ENCODE data around the gene PLSCR3.

The PLSCR3 gene

GRCh38 chr17:7432296-7432695 is 38.0 kb upstream of the PLSCR3 start:
- no peak for TF ChIP-seq CTCF (IDR thresholded peaks at IDR 0.05; ENCODE audit: extremely low read depth, missing control alignments)
- no peak for DNase-seq (ENCODE audit: low spot score)

DNA sequence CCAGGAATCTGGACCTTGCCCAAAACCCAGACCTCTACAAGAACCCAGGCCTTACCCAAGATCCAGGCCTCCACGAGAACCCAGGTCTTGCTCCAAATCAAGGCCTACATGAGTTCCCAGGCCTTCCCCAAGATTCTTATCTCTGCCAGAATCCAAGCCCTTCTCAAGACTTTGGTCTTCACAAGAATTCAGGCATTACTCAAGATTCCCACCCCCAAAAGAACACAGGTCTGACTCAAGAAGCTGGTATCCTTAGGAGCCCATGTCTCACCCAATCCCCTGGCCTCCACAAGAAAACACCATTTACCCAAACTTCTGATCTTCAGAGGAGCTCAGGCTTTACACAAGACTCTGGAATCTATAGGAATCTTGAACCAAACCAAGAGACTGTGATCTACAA is 36.9 kb upstream of the PLSCR3 start:
- TF ChIP-seq CTCF (IDR thresholded peaks at IDR 0.05; ENCODE audit: extremely low read depth, missing control alignments), result no peak
- no peak for DNase-seq (ENCODE audit: low spot score)

GRCh38 chr17:7429722-7430121 is 35.4 kb upstream of the PLSCR3 start:
- TF ChIP-seq CTCF (IDR thresholded peaks at IDR 0.05; ENCODE audit: extremely low read depth, missing control alignments), result no peak
- DNase-seq (ENCODE audit: low spot score), result no peak

DNA sequence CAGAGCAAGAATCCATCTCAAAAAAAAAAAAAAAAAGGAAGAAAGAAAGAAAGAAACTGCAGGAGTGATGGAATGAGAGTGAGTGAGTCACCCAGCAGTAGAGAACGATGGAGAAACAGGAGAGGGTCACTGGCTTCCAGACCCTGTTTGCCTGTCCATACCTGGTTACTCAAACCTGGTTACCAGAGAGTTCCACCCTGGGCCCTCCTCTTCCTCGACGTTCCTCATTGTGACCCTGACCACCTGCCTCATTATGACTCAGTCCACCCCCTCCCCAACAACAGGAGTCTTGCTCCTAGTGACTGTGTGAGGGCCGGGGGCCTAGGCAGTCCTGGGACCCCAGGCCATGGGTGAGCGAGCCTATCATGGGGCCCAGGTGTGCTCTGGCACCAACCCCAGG is 34.2 kb upstream of the PLSCR3 start, which contains the start of gene SPEM3:
SPEM3 (plus strand) TSS at position 301 of the 400 bp plus-strand sequence; CDS start at position 347, 46 bp downstream.
- no peak for DNase-seq (ENCODE audit: low spot score)
- no peak for TF ChIP-seq CTCF (IDR thresholded peaks at IDR 0.05; ENCODE audit: extremely low read depth, missing control alignments)

DNA sequence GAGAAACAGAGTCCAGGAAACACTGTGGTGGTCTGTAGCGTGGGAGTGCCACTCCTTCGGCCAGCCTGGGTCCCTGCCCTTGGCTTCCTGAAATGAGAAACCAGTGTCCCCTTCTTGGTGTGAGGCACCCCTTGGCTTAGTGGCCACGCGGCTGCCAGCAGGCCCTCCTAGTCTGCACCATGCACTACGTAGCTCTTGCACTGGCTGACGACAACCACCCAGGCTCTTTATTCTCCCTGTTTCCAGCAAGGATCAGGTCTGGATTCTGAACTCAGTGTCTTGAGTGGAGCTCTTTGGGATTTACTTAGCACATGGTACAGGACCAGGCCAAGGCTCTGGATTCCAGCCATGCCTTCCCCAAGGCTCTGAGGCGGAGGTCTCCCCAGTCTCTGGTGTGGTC is 33.2 kb upstream of the PLSCR3 start:
- DNase-seq (ENCODE audit: low spot score), result no peak
- no peak for TF ChIP-seq CTCF (IDR thresholded peaks at IDR 0.05; ENCODE audit: extremely low read depth, missing control alignments)

- no peak for DNase-seq (ENCODE audit: low spot score)
- TF ChIP-seq CTCF (IDR thresholded peaks at IDR 0.05; ENCODE audit: extremely low read depth, missing control alignments), result no peak
These were observed 32.7 kb upstream of the PLSCR3 start for GRCh38 chr17:7426896-7427489.

DNA sequence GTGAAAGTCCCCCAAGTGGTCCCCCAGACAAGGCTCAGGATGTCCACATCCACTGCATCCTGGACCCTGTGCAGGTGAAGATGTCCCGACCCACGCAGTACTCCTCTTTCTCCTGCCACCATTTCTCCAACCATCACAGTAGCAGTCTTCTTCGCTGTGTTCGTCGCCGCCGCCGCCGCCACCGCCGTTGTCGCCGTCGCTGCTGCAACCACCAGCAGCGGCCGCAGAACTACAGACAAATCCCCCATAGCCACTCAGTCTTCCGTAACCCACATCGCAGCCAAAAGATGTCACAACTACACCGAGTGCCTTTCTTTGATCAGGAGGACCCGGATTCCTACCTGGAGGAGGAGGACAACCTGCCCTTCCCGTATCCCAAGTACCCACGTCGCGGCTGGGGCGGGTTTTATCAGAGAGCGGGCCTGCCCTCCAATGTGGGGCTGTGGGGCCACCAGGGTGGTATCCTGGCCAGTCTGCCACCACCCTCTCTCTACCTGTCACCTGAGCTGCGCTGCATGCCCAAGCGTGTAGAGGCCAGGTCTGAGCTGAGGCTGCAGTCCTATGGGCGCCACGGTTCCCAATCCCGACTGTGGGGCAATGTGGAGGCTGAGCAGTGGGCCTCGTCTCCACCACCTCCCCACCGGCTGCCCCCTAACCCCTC is 32.0 kb upstream of the PLSCR3 start:
- DNase-seq (ENCODE audit: low spot score), result no peak
- TF ChIP-seq CTCF (IDR thresholded peaks at IDR 0.05; ENCODE audit: extremely low read depth, missing control alignments), result no peak
